K562 (cell line): ENCODE measurements around the gene EEF2. TPM values are rescaled to one million over a fixed set of nuclear protein-coding genes. Genes with fewer than 3 reads are reported as not detected.

ENCODE experiments used
- ATAC-seq: fragments of 200-7000 bp; cut with Tn5 transposase; 3 replicates; pipeline ENCODE4 v1.9.1; 2020; ENCODE audit warnings: moderate library complexity
- BruUV-seq: library from RNA; stranded (reverse); fragments of 400-500 nt; replicated peaks from 2 replicates; lab custom pipeline; 2021; lab: Mats Ljungman, UMichigan
- CTCF ChIA-PET: fragments of 300-600 bp; formaldehyde crosslinking; extraction: SDS; loops from one replicate; lab custom pipeline; 2021; ENCODE audit warnings: low intra/inter-chr PET ratio; lab: Yijun Ruan, JAX
- POLR2A ChIA-PET: fragments of 300-600, 350-650 bp; sonication (Branson Sonifier 250); formaldehyde crosslinking; extraction: SDS; loops from one replicate; lab custom pipeline; 2021; ENCODE audit warnings: antibody characterized with exemption, inconsistent platforms; lab: Yijun Ruan, JAX
- DNase-seq, 4 experiments: peaks; one replicate each; pipeline versions ENCODE4 v3.0.0 to v3.0.0-alpha.2; 2011 to 2018; ENCODE audit warnings: low spot score in 3 of 4, mixed read lengths in 3 of 4; ENCODE audit errors: extremely low read depth in 1 of 4
- FAIRE-seq: peaks from 2 replicates; lab custom pipeline; 2011; peaks lifted over from hg19 to GRCh38; lab: Jason Lieb, UNC
- H2AFZ ChIP-seq: 2 replicates; pipeline ENCODE4 v1.6.0; 2011; ENCODE audit warnings: low read depth, low read length, control low read depth, inconsistent platforms
- H3K27ac ChIP-seq: fragments of 200-600 bp; 3 replicates; pipeline ENCODE4 v1.8.0; 2011; ENCODE audit warnings: low read depth, mild to moderate bottlenecking, control low read depth, inconsistent platforms, low read length, moderate library complexity, mixed read lengths; ENCODE audit errors: extremely low read depth
- H3K27me3 ChIP-seq, 2 experiments: fragments of 300-600 bp in 1 of 2; 2 replicates in 1 of 2; 3 replicates in 1 of 2; pipeline versions ENCODE4 v1.6.0 to v1.8.0; 2011; ENCODE audit warnings: inconsistent platforms in 2 of 2, low read length in 2 of 2, mild to moderate bottlenecking in 1 of 2, mixed read lengths in 1 of 2, moderate library complexity in 1 of 2; ENCODE audit not compliant: control insufficient read depth in 2 of 2, insufficient read depth in 2 of 2
- H3K36me3 ChIP-seq: fragments of 300-600 bp; 3 replicates; pipeline ENCODE4 v1.8.0; 2011; ENCODE audit warnings: mild to moderate bottlenecking, low read length, inconsistent platforms; ENCODE audit not compliant: control insufficient read depth, insufficient read depth
- H3K4me1 ChIP-seq, 2 experiments: fragments of 200-600 bp in 1 of 2; replicated peaks in 1 of 2; 2 replicates in 1 of 2; 3 replicates in 1 of 2; pipeline versions ENCODE4 v1.5.1 to v1.8.0; 2011; ENCODE audit warnings: inconsistent platforms in 2 of 2, low read length in 2 of 2, mild to moderate bottlenecking in 1 of 2, mixed read lengths in 1 of 2, moderate library complexity in 1 of 2; ENCODE audit not compliant: control insufficient read depth in 2 of 2, insufficient read depth in 2 of 2
- H3K4me2 ChIP-seq: 2 replicates; pipeline ENCODE4 v1.6.1; 2011; ENCODE audit warnings: low read length, control low read depth, inconsistent platforms, mixed read lengths; ENCODE audit not compliant: insufficient read depth
- H3K4me3 ChIP-seq: fragments of 200-600 bp; sonication (generic), shearing (Covaris generic); 2 replicates; pipeline ENCODE4 v1.5.1; 2016; ENCODE audit warnings: control low read depth, inconsistent platforms
- H3K79me2 ChIP-seq: fragments of 200-600 bp; 3 replicates; pipeline ENCODE4 v1.8.0; 2011; ENCODE audit warnings: low read length, inconsistent platforms; ENCODE audit not compliant: control insufficient read depth, insufficient read depth
- H3K9ac ChIP-seq, 2 experiments: 2 replicates each; pipeline versions ENCODE4 v1.6.0 to v1.6.1; 2011; ENCODE audit warnings: low read depth in 2 of 2, low read length in 2 of 2, control low read depth in 1 of 2, inconsistent platforms in 1 of 2, mild to moderate bottlenecking in 1 of 2, mixed read lengths in 1 of 2; ENCODE audit not compliant: insufficient read depth in 1 of 2
- H3K9me1 ChIP-seq: one replicate; pipeline ENCODE4 v1.6.0; 2011; ENCODE audit warnings: inconsistent platforms, mild to moderate bottlenecking, low read length, moderate library complexity; ENCODE audit not compliant: control insufficient read depth, insufficient read depth
- H3K9me3 ChIP-seq: replicated peaks from 2 replicates; pipeline ENCODE4 v1.5.1; 2011; ENCODE audit warnings: low read depth, low read length, inconsistent platforms; ENCODE audit not compliant: control insufficient read depth, insufficient read depth
- H4K20me1 ChIP-seq: replicated peaks from 2 replicates; pipeline ENCODE4 v1.6.1; 2011; ENCODE audit warnings: low read length, inconsistent platforms, mixed read lengths; ENCODE audit not compliant: control insufficient read depth, insufficient read depth
- BRD9 ChIP-seq: fragments of 450-650 bp; IDR thresholded peaks from 2 replicates; pipeline ENCODE4 v1.6.1; 2018; ENCODE audit warnings: low read depth; ENCODE audit not compliant: partially characterized antibody
- KAT8 ChIP-seq: fragments of 450-650 bp; IDR thresholded peaks from 2 replicates; pipeline ENCODE4 v1.6.1; 2016; ENCODE audit warnings: low read depth, mild to moderate bottlenecking
- MIER1 ChIP-seq: fragments of 450-650 bp; IDR thresholded peaks from 2 replicates; pipeline ENCODE4 v1.6.1; 2016; ENCODE audit warnings: antibody characterized with exemption, mild to moderate bottlenecking, low read depth
- NBN ChIP-seq: fragments of 450-650 bp; IDR thresholded peaks from 2 replicates; pipeline ENCODE4 v1.6.1; 2016; ENCODE audit warnings: low read depth, mild to moderate bottlenecking
- NCOA2 ChIP-seq, 2 experiments: fragments of 450-650 bp; IDR thresholded peaks; 2 replicates each; pipeline ENCODE4 v1.6.1; 2018; ENCODE audit warnings: mild to moderate bottlenecking in 2 of 2, moderate library complexity in 1 of 2; ENCODE audit not compliant: partially characterized antibody in 2 of 2
- SLC30A9 ChIP-seq: fragments of 250-450 bp; sonication (Bioruptor Pico); IDR thresholded peaks from 2 replicates; pipeline ENCODE4 v1.8.0; 2022; ENCODE audit warnings: mild to moderate bottlenecking, moderate library complexity
- SUPT5H ChIP-seq: fragments of 450-650 bp; IDR thresholded peaks from 2 replicates; pipeline ENCODE4 v1.6.1; 2016
- YBX1 ChIP-seq: fragments of 450-650 bp; IDR thresholded peaks from 2 replicates; pipeline ENCODE4 v1.7.1; 2016; ENCODE audit warnings: mild to moderate bottlenecking
- ZNF436 ChIP-seq: fragments of 250-450, 450-650 bp; sonication (Bioruptor Pico); formaldehyde crosslinking; IDR thresholded peaks from 2 replicates; pipeline ENCODE4 v1.7.0; 2020; ENCODE audit warnings: mild to moderate bottlenecking
- WGBS: fragments of 100-300 bp; shearing (Covaris generic); methylation state at CpG from one replicate; pipeline ENCODE4 v1.1.6; 2016; ENCODE audit warnings: low coverage, mixed read lengths; ENCODE audit not compliant: insufficient coverage; ENCODE audit errors: missing lambda C conversion rate; 5-methylcytosine and 5-hydroxymethylcytosine counted together
- in situ Hi-C: fragments of 300-500 bp; cut with MboI; formaldehyde crosslinking; loops from 4 replicates; pipeline ENCODE4 v1.15.0; 2018; ENCODE audit warnings: inconsistent platforms, mixed read lengths
- intact Hi-C: fragments of 100-400 bp; cut with micrococcal nuclease; formaldehyde crosslinking; loops from 2 replicates; pipeline ENCODE4 v1.14.2; 2022
- polyA plus RNA-seq, 8 experiments: library from polyadenylated mRNA; depleted of rRNA in 4 of 8; stranded (reverse) in 5 of 8; unstranded in 3 of 8; fragments of >200 nt; fragmentation: Nextera tagmentation in 2 of 8; fragmentation: Illumina TruSeq in 1 of 8; extraction: Ambion mirVana in 2 of 8; extraction: Trizol in 1 of 8; gene quantifications; 2 replicates each; pipeline versions ENCODE4 v1.2.1 to v1.2.3, GENCODE V29; 2011 to 2014; ENCODE audit warnings: inconsistent platforms in 1 of 8, missing spikeins in 1 of 8
- total RNA-seq, 7 experiments: library from RNA; depleted of rRNA in 6 of 7; stranded (reverse); fragments of >200 nt in 6 of 7; fragmentation: Illumina TruSeq in 2 of 7; extraction: Trizol in 2 of 7; gene quantifications; 2 replicates each; pipeline versions ENCODE4 v1.2.1 to v1.2.3, GENCODE V29; 2011 to 2021; ENCODE audit warnings: low replicate concordance in 1 of 7
- TF ChIP-seq, protein P1 (sequence below): fragments of 450-650 bp; IDR thresholded peaks from 2 replicates; pipeline ENCODE4 v1.6.1; 2018; ENCODE audit warnings: mild to moderate bottlenecking, low read depth; ENCODE audit not compliant: partially characterized antibody
- TF ChIP-seq, protein P2 (sequence below): IDR thresholded peaks from 2 replicates; pipeline ENCODE4 v1.6.1; 2016; ENCODE audit warnings: missing genetic modification characterization, missing compliant biosample characterization
- TF ChIP-seq, protein P3 (sequence below): fragments of 450-650 bp; IDR thresholded peaks from 2 replicates; pipeline ENCODE4 v1.6.1; 2016; ENCODE audit warnings: borderline replicate concordance

EEF2 gene
- total and polyA plus RNA-seq, 9 of the 15 experiments (the other 6 are each of a cell fraction or from before 2014, with no cell fraction given): 372 to 3,003 (median 1,453) TPM

DNA sequence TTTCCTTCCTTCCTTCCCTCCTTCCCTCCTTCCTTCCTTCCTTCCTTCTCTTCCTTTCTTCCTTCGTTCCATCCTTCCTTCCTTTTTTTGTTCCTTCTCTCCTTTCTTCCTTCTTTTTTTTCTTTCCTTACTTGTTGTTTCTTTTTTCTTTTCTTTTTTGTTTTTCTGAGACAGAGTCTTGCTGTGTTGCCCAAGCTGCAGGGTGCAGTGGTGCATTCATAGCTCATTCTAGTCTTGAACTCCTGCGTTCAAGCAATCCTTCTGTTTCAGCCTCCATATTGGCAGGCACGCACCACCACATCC lies 5.5 kb upstream of the EEF2 start:
- Histone ChIP-seq H3K36me3 (no peaks in the 10 kb centered on the region), H4K20me1 (no peaks in the 10 kb centered on the region), H3K79me2 (no peaks in the 10 kb centered on the region), H2AFZ (peak overlapping the region; percentile 69), H3K4me3 (no peak overlapping the region), H3K27ac (peak overlapping the region; percentile 33; the same call in 2 of the 3 replicates), H3K9ac (peak overlapping the region in 1 of 2 experiments; percentile 51; a peak in 1 of 4 replicates), H3K9me3 (0 out of 2 replicates have a peak, but pooled peaks cover 2% of the 10 kb centered on the region), H3K27me3 (no peaks in the 10 kb centered on the region), H3K4me2 (0 out of 2 replicates have a peak overlapping the region, but pooled peaks have one; percentile 68), H3K4me1 (peaks cover 12 to 17% of the 10 kb centered on the region in 2 experiments; a peak in 4 of 5 replicates), H3K9me1 (no peaks in the 10 kb centered on the region)
- ATAC-seq: no peak
- BruUV-seq: no TSS peak
- FAIRE-seq: no peak
- in situ Hi-C loops: no loop called here
- 49% methylated on average over 3 of the region's 3 CpGs for WGBS
- intact Hi-C loops: no loop called here
- CTCF ChIA-PET: no interaction called here
- POLR2A ChIA-PET: interaction anchor here (0.7 to 1.2 kb wide), 4 partner anchors 12 to 40 kb away, joined by 4 to 9 read pairs (median 4); partner anchors contain the start of genes DAPK3 and PIAS4
- no peak for DNase-seq
- TF ChIP-seq NCOA2 (IDR thresholded peaks at IDR 0.05; ENCODE audit: partially characterized antibody in 2 of 2) (no peak), ZNF436 (CRISPR knock-in tag) (no peak), SUPT5H (peak; percentile 16; the same call in 1 of the 2 replicates), YBX1 (peak; percentile 1; the same call in 1 of the 2 replicates), SLC30A9 (no peak), NBN (0 out of 2 replicates have a peak, but pooled peaks have one; percentile 78), BRD9 (peak; percentile 86), KAT8 (0 out of 2 replicates have a peak, but pooled peaks have one; percentile 2), MIER1 (0 out of 2 replicates have a peak, but pooled peaks have one; percentile 62)
- TF ChIP-seq, protein P1, sequence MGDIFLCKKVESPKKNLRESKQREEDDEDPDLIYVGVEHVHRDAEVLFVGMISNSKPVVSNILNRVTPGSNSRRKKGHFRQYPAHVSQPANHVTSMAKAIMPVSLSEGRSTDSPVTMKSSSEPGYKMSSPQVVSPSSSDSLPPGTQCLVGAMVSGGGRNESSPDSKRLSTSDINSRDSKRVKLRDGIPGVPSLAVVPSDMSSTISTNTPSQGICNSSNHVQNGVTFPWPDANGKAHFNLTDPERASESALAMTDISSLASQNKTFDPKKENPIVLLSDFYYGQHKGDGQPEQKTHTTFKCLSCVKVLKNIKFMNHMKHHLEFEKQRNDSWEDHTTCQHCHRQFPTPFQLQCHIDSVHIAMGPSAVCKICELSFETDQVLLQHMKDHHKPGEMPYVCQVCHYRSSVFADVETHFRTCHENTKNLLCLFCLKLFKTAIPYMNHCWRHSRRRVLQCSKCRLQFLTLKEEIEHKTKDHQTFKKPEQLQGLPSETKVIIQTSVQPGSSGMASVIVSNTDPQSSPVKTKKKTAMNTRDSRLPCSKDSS: peak; percentile 58
- TF ChIP-seq, protein P2, sequence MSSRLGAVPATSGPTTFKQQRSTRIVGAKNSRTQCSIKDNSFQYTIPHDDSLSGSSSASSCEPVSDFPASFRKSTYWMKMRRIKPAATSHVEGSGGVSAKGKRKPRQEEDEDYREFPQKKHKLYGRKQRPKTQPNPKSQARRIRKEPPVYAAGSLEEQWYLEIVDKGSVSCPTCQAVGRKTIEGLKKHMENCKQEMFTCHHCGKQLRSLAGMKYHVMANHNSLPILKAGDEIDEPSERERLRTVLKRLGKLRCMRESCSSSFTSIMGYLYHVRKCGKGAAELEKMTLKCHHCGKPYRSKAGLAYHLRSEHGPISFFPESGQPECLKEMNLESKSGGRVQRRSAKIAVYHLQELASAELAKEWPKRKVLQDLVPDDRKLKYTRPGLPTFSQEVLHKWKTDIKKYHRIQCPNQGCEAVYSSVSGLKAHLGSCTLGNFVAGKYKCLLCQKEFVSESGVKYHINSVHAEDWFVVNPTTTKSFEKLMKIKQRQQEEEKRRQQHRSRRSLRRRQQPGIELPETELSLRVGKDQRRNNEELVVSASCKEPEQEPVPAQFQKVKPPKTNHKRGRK (tag): peak; percentile 99
- TF ChIP-seq, protein P3, sequence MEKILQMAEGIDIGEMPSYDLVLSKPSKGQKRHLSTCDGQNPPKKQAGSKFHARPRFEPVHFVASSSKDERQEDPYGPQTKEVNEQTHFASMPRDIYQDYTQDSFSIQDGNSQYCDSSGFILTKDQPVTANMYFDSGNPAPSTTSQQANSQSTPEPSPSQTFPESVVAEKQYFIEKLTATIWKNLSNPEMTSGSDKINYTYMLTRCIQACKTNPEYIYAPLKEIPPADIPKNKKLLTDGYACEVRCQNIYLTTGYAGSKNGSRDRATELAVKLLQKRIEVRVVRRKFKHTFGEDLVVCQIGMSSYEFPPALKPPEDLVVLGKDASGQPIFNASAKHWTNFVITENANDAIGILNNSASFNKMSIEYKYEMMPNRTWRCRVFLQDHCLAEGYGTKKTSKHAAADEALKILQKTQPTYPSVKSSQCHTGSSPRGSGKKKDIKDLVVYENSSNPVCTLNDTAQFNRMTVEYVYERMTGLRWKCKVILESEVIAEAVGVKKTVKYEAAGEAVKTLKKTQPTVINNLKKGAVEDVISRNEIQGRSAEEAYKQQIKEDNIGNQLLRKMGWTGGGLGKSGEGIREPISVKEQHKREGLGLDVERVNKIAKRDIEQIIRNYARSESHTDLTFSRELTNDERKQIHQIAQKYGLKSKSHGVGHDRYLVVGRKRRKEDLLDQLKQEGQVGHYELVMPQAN: peak; percentile 72; the same call in 1 of the 2 replicates
